ENCODE results near the gene FOXA2.

GRCh38 chr20:22572491-22572890, 11.9 kb downstream of the FOXA2 start:
- no peak for TF ChIP-seq EP300 (IDR thresholded peaks at IDR 0.05)
- TF ChIP-seq POLR2AphosphoS2 (conservative IDR thresholded peaks at IDR 0.05; ENCODE audit: low read length), result no peak
- TF ChIP-seq CHD2 (IDR thresholded peaks at IDR 0.05; ENCODE audit: low read length, partially characterized antibody), result no peak
- TF ChIP-seq RAD21 (conservative IDR thresholded peaks at IDR 0.05 in 1 of 2, IDR thresholded peaks at IDR 0.05 in 1 of 2), result no peak
- no peak for TF ChIP-seq PBX3 (IDR thresholded peaks at IDR 0.05)
- TF ChIP-seq CTCF (IDR thresholded peaks at IDR 0.05), result no peak
- TF ChIP-seq POLR2A (IDR thresholded peaks at IDR 0.05; ENCODE audit: low read length), result no peak
- TF ChIP-seq EHMT2 (IDR thresholded peaks at IDR 0.05; ENCODE audit: low read depth), result no peak
- TF ChIP-seq CBX8 (IDR thresholded peaks at IDR 0.05), result no peak
- no peak for TF ChIP-seq SMC3 (IDR thresholded peaks at IDR 0.05)

Measured in A549 (cell line).